Ishikawa (cell line): ENCODE data around the gene PRKAG1.

Experiments
- CEBPB ChIP-seq: IDR thresholded peaks from 2 replicates; pipeline ENCODE4 v1.6.1; 2012
- CREB1 ChIP-seq: IDR thresholded peaks from 2 replicates; pipeline ENCODE4 v1.6.1; 2012; ENCODE audit warnings: low read depth
- EGR1 ChIP-seq: IDR thresholded peaks from 2 replicates; pipeline ENCODE4 v1.6.1; 2012
- EP300 ChIP-seq: IDR thresholded peaks from 2 replicates; pipeline ENCODE4 v1.6.1; 2012; ENCODE audit warnings: borderline replicate concordance
- FOXM1 ChIP-seq: IDR thresholded peaks from 2 replicates; pipeline ENCODE4 v1.6.1; 2012; ENCODE audit warnings: low read depth, borderline replicate concordance
- MAX ChIP-seq: IDR thresholded peaks from 2 replicates; pipeline ENCODE4 v1.6.1; 2012
- NFIC ChIP-seq: IDR thresholded peaks from 2 replicates; pipeline ENCODE4 v1.6.1; 2012
- RAD21 ChIP-seq: IDR thresholded peaks from 2 replicates; pipeline ENCODE4 v1.6.1; 2012; ENCODE audit warnings: low read depth
- REST ChIP-seq: IDR thresholded peaks from 2 replicates; pipeline ENCODE4 v1.6.1; 2012; ENCODE audit warnings: low read depth, mild to moderate bottlenecking
- TAF1 ChIP-seq: IDR thresholded peaks from 2 replicates; pipeline ENCODE4 v1.6.1; 2012; ENCODE audit warnings: low read depth, mild to moderate bottlenecking
- TCF12 ChIP-seq: IDR thresholded peaks from 2 replicates; pipeline ENCODE4 v1.6.1; 2012; ENCODE audit warnings: low read depth
- TEAD4 ChIP-seq: IDR thresholded peaks from 2 replicates; pipeline ENCODE4 v1.6.1; 2012
- USF1 ChIP-seq: IDR thresholded peaks from 2 replicates; pipeline ENCODE4 v1.6.1; 2012
- YY1 ChIP-seq: IDR thresholded peaks from 2 replicates; pipeline ENCODE4 v1.6.1; 2012; ENCODE audit warnings: low read depth
- ZBTB7A ChIP-seq: IDR thresholded peaks from 2 replicates; pipeline ENCODE4 v1.6.1; 2012; ENCODE audit warnings: low read depth

The PRKAG1 gene

GRCh38 chr12:49061157-49061650 is 42.6 kb upstream of the PRKAG1 start:
- TF ChIP-seq FOXM1 (no peak), NFIC (no peak)

GRCh38 chr12:49060237-49061156 is 41.9 kb upstream of the PRKAG1 start, which contains the start of gene KMT2D:
KMT2D (minus strand) TSS chr12:49060794; CDS start chr12:49055324, 5,470 bp downstream.
- TF ChIP-seq CREB1 (peak; percentile 88), NFIC (peak; percentile 60), TAF1 (peak; percentile 99), USF1 (peak; percentile 81), EGR1 (peak; percentile 43), ZBTB7A (peak; percentile 96; the same call in 1 of the 2 replicates), FOXM1 (peak; percentile 62), TCF12 (peak; percentile 88), REST (no peak), RAD21 (no peak), EP300 (peak; percentile 73), YY1 (peak; percentile 92), MAX (peak; percentile 99), TEAD4 (peak; percentile 60; the same call in 1 of the 2 replicates), CEBPB (peak; percentile 48; the same call in 1 of the 2 replicates)

- TF ChIP-seq EGR1 (0 out of 2 replicates have a peak, but pooled peaks have one; percentile 3), ZBTB7A (peak; percentile 70; the same call in 1 of the 2 replicates), REST (no peak), RAD21 (no peak), TAF1 (peak; percentile 32; the same call in 1 of the 2 replicates)
Measured at GRCh38 chr12:49059299-49060171, 41.0 kb upstream of the PRKAG1 start.

GRCh38 chr12:49059045-49059298 is 40.4 kb upstream of the PRKAG1 start:
- no peak for TF ChIP-seq EGR1
- TF ChIP-seq RAD21, result no peak
- TF ChIP-seq FOXM1, result no peak
- no peak for TF ChIP-seq USF1

GRCh38 chr12:49058366-49059044 is 39.9 kb upstream of the PRKAG1 start:
- TF ChIP-seq USF1, result no peak
- no peak for TF ChIP-seq MAX
- TF ChIP-seq RAD21, result no peak
- no peak for TF ChIP-seq TCF12
- no peak for TF ChIP-seq REST
- no peak for TF ChIP-seq CREB1
